Measurements from ENCODE around the gene PSME1.

- TF ChIP-seq CTCF (IDR thresholded peaks at IDR 0.05) (no peak), EZH2 (IDR thresholded peaks at IDR 0.05) (no peak)
Measured at GRCh38 chr14:24132976-24133375, 3.0 kb upstream of the PSME1 start.
